NCI-H1694 (cell line): ENCODE data around the gene RNF144B.
"Not testable (repeated sequence)": the region's sequence is repeated elsewhere in the genome, so short reads cannot be mapped to it uniquely, and the experiment has no call there.

Source experiments
- DNase-seq: peaks from one replicate; lab custom pipeline; 2025; lab: John Stamatoyannopoulos, UW

RNF144B gene

GRCh38 chr6:18371656-18372055 is 15.5 kb upstream of the RNF144B start:
- no peak for DNase-seq

- DNase-seq = no peak
These were observed 6.9 kb upstream of the RNF144B start for GRCh38 chr6:18380158-18380836.

GRCh38 chr6:18380851-18381250 is 6.3 kb upstream of the RNF144B start:
- DNase-seq = no peak

GRCh38 chr6:18383441-18383840 is 3.7 kb upstream of the RNF144B start:
- no peak for DNase-seq

- no peak for DNase-seq
These were observed 2.5 kb upstream of the RNF144B start for GRCh38 chr6:18384621-18385020.

GRCh38 chr6:18386298-18386976 is 713 bp upstream of the RNF144B start:
- DNase-seq = no peak

GRCh38 chr6:18388271-18388670 is 1.1 kb downstream of the RNF144B start:
- no peak for DNase-seq

- no peak for DNase-seq
These were observed 1.8 kb downstream of the RNF144B start for GRCh38 chr6:18388942-18389341.

GRCh38 chr6:18389479-18389878 is 2.3 kb downstream of the RNF144B start:
- no peak for DNase-seq

GRCh38 chr6:18390476-18390875 is 3.3 kb downstream of the RNF144B start:
- DNase-seq = no peak

GRCh38 chr6:18391023-18391422 is 3.9 kb downstream of the RNF144B start:
- no peak for DNase-seq

GRCh38 chr6:18392346-18392877 is 5.3 kb downstream of the RNF144B start:
- no peak for DNase-seq

GRCh38 chr6:18393698-18394097 is 6.5 kb downstream of the RNF144B start:
- no peak for DNase-seq

GRCh38 chr6:18395177-18395855 is 8.2 kb downstream of the RNF144B start:
- DNase-seq = no peak

- no peak for DNase-seq
These were observed 8.7 kb downstream of the RNF144B start for GRCh38 chr6:18395856-18396197.

GRCh38 chr6:18397701-18398100 is 10.6 kb downstream of the RNF144B start:
- no peak for DNase-seq

- not testable (repeated sequence) for DNase-seq
These were observed 11.1 kb downstream of the RNF144B start for GRCh38 chr6:18398225-18398624.

GRCh38 chr6:18400831-18401446 is 13.8 kb downstream of the RNF144B start:
- DNase-seq = no peak

GRCh38 chr6:18404965-18405364 is 17.8 kb downstream of the RNF144B start:
- not testable (repeated sequence) for DNase-seq

GRCh38 chr6:18405477-18406293 is 18.5 kb downstream of the RNF144B start:
- DNase-seq = no peak

- DNase-seq = no peak
These were observed 20.0 kb downstream of the RNF144B start for GRCh38 chr6:18406955-18407749.
